Measurements from ENCODE around the gene PPID.

PPID gene

DNA sequence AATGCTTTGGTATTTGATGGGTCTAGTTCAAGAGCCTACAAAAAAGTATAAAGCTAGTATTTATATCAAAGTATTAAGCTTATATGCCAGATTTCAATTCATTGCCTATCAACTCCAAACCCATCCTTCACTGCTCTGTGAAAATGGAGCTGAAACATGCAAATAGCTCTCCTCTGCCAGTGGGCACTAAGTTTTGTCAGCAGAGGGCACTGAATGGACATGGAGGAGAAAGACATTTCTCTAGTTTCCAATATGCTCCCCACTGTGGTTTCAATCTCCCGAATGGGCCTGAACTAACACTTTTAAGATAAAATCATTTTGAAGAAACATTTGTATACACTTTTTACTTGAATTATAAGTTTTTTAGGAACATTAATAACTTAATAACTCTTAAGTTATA, 12.4 kb downstream of the PPID start:
- H3K4me2 ChIP-seq, result no peak overlapping the region
- H4K20me1 ChIP-seq, result no peaks in the 10 kb centered on the region
- no peaks in the 10 kb centered on the region for H3K4me1 ChIP-seq
- H3K4me3 ChIP-seq, result no peak overlapping the region
- no peak for TF ChIP-seq Cebpa-rat (IDR thresholded peaks at IDR 0.05)
- no peaks in the 10 kb centered on the region for H3K9me3 ChIP-seq
- peaks cover 96% of the 10 kb centered on the region for H3K36me3 ChIP-seq
- no peak overlapping the region for H3K27ac ChIP-seq
- no peak overlapping the region for H3K9ac ChIP-seq
- no peaks in the 10 kb centered on the region for H3K27me3 ChIP-seq

DNA sequence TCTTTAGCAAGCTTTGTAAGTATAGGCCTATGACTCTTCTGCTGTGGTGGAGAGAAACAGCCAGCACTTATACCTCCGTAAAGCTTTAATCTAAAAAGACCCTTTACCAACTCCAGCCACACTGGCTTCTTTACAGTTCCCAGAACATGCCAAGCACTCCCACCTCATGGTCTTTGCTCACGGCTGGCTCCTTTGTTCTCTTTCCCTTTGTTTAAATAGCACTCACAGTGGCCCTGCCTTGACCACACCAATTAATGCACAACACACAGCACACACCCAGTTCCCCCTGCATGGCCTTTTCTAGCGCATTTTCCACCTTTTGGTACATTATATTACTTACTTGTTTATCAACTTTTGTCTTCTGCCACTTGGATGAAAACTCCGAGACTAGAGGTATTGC, 18.9 kb downstream of the PPID start:
- Histone ChIP-seq H3K27ac (no peak overlapping the region), H3K4me3 (no peak overlapping the region), H3K4me2 (no peak overlapping the region), H3K4me1 (no peaks in the 10 kb centered on the region), H3K9ac (no peak overlapping the region), H3K36me3 (peaks cover 59% of the 10 kb centered on the region), H3K9me3 (no peaks in the 10 kb centered on the region), H3K27me3 (no peaks in the 10 kb centered on the region), H4K20me1 (no peaks in the 10 kb centered on the region)
- no peak for TF ChIP-seq Cebpa-rat (IDR thresholded peaks at IDR 0.05)

DNA sequence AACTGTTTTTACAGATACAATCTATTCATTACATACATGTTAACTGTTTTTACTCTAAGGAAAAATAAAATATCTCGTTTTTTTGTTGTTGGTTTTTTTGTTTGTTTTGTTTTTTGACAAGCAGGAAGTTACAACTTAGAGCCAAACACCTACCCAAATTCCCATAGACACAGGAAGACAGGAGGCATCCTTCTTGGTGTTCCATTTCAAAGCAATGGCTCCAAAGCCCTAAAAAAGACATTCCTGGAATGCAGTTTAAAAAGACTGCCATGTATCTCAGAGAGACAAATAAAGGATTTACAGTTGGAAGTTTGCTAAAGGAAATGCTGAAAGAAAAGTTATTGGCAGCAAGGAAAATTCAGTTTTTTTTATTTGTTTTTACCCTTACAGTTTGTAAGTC, 34.4 kb downstream of the PPID start:
- no peak for TF ChIP-seq Cebpa-rat (IDR thresholded peaks at IDR 0.05)
- no peak overlapping the region for H3K9ac ChIP-seq
- H3K27ac ChIP-seq, result no peak overlapping the region
- no peak overlapping the region for H3K4me2 ChIP-seq
- no peak overlapping the region for H3K4me3 ChIP-seq
- no peaks in the 10 kb centered on the region for H3K4me1 ChIP-seq
- peaks cover 13% of the 10 kb centered on the region for H3K36me3 ChIP-seq
- no peaks in the 10 kb centered on the region for H4K20me1 ChIP-seq
- H3K9me3 ChIP-seq, result no peaks in the 10 kb centered on the region
- H3K27me3 ChIP-seq, result no peaks in the 10 kb centered on the region

DNA sequence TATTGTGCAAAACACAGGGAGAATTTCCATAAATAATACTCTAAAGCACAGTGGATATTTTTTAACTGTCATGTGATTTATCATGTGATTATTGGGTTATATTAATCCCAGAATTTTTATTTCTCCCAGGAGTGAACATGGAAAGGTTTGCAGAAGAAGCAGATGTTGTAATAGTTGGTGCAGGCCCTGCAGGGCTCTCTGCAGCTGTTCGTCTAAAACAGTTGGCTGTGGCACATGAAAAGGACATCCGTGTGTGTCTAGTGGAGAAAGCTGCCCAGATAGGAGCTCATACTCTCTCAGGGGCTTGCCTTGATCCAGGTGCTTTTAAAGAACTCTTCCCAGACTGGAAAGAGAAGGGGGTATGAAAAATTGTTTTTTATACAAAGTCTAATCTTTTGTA, 41.1 kb downstream of the PPID start:
- Histone ChIP-seq H3K27me3 (no peaks in the 10 kb centered on the region), H3K36me3 (peaks cover 13% of the 10 kb centered on the region; the same call in 1 of the 2 replicates), H3K4me1 (no peaks in the 10 kb centered on the region), H3K4me2 (no peak overlapping the region), H3K27ac (no peak overlapping the region), H3K9me3 (no peaks in the 10 kb centered on the region), H4K20me1 (no peaks in the 10 kb centered on the region), H3K9ac (no peak overlapping the region), H3K4me3 (no peak overlapping the region)
- no peak for TF ChIP-seq Cebpa-rat (IDR thresholded peaks at IDR 0.05)

DNA sequence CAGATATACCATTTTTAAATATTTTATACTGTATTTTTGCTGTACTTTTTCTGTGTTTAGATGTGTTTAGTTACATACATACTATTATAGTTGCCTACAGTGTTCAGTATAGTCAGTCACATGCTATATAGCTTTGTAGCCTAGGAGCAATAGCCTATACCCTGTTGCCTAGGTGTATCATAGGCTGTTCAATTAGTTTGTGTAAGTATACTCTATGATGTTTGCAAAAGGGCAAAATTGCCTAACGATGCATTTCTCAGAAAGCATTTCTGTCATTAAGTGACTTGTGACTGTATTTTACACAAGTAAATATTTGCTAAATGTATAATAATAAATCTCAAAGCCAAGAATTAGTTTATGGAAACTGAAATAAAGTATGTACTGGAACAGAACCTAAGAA, 41.6 kb downstream of the PPID start:
- no peak for TF ChIP-seq Cebpa-rat (IDR thresholded peaks at IDR 0.05)
- Histone ChIP-seq H3K36me3 (peaks cover 13% of the 10 kb centered on the region; the same call in 1 of the 2 replicates), H3K9ac (no peak overlapping the region), H3K4me3 (no peak overlapping the region), H4K20me1 (no peaks in the 10 kb centered on the region), H3K27ac (no peak overlapping the region), H3K4me2 (no peak overlapping the region), H3K27me3 (no peaks in the 10 kb centered on the region), H3K9me3 (no peaks in the 10 kb centered on the region), H3K4me1 (no peaks in the 10 kb centered on the region)

DNA sequence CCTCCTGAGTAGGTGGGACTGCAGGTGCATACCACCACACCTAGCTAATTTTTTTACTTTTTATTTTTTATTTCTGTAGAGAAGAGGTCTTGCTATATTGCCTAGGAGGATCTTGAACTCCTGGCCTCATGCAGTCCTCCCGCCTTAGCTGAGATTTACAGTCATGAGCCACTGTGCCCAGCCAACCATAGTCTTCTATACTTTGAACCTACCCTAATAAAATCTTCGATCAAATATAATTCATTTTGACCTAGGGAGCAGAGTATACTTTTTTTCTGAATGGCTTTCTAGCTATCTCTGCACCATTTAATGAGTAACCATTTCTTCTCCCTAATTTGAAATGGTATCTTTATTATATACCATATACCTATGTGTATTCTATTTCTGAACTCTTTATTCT, 44.4 kb downstream of the PPID start:
- H3K4me2 ChIP-seq, result no peak overlapping the region
- TF ChIP-seq Cebpa-rat (IDR thresholded peaks at IDR 0.05), result no peak
- H3K9me3 ChIP-seq, result no peaks in the 10 kb centered on the region
- no peak overlapping the region for H3K4me3 ChIP-seq
- no peaks in the 10 kb centered on the region for H4K20me1 ChIP-seq
- peaks cover 9% of the 10 kb centered on the region; the same call in 1 of the 2 replicates for H3K36me3 ChIP-seq
- H3K27ac ChIP-seq, result no peak overlapping the region
- H3K9ac ChIP-seq, result no peak overlapping the region
- H3K4me1 ChIP-seq, result 0 out of 2 replicates have a peak, but pooled peaks cover under 1% of the 10 kb centered on the region
- no peaks in the 10 kb centered on the region for H3K27me3 ChIP-seq

DNA sequence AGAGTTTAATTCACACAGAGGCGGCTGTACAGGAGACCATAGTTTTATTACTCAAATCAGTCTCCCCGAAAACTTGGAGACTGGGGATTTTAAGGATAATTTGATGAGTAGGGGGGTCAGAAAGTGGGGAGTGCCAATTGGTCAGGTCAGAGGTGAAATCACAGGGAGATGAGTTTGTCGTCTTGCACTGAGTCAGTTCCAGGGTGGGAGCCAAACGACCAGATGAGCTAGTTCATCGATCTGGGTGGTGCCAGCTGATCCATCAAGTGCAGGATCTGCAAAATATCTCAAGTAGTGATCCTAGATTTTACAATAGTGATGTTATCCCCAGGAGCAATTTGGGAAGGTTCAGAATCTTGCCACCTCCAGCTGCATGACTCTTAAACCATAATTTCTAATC, 47.1 kb downstream of the PPID start:
- Histone ChIP-seq H3K27me3 (no peaks in the 10 kb centered on the region), H3K9me3 (no peaks in the 10 kb centered on the region), H3K4me3 (no peak overlapping the region), H3K9ac (no peak overlapping the region), H3K36me3 (0 out of 2 replicates have a peak, but pooled peaks cover 5% of the 10 kb centered on the region), H3K27ac (no peak overlapping the region), H3K4me2 (no peak overlapping the region), H4K20me1 (no peaks in the 10 kb centered on the region), H3K4me1 (peaks cover 13% of the 10 kb centered on the region)
- no peak for TF ChIP-seq Cebpa-rat (IDR thresholded peaks at IDR 0.05)

DNA sequence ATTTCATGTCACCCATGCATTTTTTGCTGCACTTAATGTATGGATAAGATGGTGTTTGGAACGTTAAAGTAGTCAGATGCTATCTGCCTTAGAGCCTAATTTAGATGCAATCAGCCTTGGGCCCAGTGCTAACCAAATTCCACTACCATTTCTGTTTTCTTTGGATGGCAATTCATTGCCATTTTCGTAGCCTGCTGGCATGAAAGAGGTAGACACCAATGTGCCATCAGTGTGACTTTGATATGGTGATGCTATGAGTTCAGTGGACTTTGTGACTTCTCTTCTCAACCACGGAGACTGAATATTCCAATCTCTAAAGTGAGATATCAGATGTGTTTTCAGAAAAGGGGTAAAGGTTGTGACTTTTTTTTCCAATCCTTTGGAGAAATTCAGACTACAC, 49.6 kb downstream of the PPID start:
- Histone ChIP-seq H3K27ac (no peak overlapping the region), H3K36me3 (peaks cover 5% of the 10 kb centered on the region; the same call in 1 of the 2 replicates), H3K9ac (no peak overlapping the region), H3K27me3 (no peaks in the 10 kb centered on the region), H3K4me2 (no peak overlapping the region), H3K4me1 (peaks cover 31% of the 10 kb centered on the region), H4K20me1 (peaks cover 22% of the 10 kb centered on the region), H3K4me3 (no peak overlapping the region), H3K9me3 (no peaks in the 10 kb centered on the region)
- no peak for TF ChIP-seq Cebpa-rat (IDR thresholded peaks at IDR 0.05)

DNA sequence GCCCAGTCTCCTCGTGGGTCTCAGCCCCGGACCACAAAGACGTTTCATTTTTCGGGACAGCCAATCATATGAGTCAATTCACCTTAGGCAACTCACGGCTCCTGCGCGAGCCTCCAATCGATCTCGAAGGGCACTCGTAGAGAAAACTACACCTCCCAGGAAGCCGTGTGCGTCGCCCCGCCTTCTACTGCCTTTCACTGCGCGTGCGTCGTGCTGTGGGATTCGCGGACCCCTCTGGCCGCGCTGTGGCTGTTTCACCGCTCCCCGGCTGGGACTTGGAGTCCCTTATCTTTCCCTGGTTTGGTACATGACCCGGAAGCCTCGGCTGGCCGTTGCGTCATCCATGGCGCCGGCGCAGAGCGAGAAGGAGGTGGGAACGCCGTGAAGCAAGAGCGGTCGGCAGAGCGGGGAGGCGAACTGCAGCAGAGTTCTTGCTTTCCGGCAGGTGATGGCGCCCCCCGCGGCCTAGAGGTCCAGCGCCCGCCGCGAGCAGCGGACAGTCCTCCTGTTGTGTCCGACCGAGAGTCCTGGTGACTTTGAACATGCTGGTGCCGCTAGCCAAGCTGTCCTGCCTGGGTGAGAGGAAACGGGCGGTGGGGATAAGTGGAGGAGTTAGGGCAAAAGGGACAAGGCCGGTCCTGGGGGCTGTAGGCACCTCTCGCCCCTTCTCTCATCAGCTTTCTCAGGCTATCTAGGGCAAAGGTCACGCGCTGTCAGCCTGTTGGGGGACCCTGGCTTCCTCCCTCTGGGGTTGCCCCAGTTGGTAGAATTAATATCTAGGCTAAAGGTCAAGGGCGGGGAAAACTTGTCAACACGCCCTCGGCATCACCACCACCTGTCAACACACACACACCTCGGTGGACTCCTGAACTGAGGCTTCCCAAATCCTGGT, 51.0 kb downstream of the PPID start, which contains the start of gene ETFDH:
Gene ETFDH, plus strand, starts transcription at position 382 of the 892 bp plus-strand sequence. Its CDS starts 161 bp downstream, at position 543.
- Histone ChIP-seq H3K4me1 (peaks cover 31% of the 10 kb centered on the region), H3K4me3 (peak within 1 kb of the TSS; percentile 94), H3K36me3 (peaks cover 11% of the 10 kb centered on the region; the same call in 1 of the 2 replicates), H4K20me1 (peaks cover 36% of the 10 kb centered on the region), H3K9me3 (no peaks in the 10 kb centered on the region), H3K9ac (peak within 1 kb of the TSS; percentile 94), H3K27ac (peak within 1 kb of the TSS; percentile 93), H3K27me3 (no peaks in the 10 kb centered on the region), H3K4me2 (peak within 1 kb of the TSS; percentile 87)
- TF ChIP-seq Cebpa-rat (IDR thresholded peaks at IDR 0.05), result peak; percentile 99

DNA sequence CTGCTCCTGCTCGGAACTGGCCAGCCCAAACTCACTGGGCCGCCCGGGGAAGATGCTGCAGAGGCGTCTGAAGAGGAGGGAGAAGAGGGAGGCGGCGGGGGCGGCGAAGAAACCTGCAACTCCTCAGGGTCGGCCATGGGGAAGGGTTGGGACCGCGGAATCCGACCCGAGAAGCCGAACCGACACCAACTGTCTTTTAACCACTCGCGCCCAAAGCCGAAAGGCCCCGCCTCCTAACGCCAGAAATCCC, 51.6 kb downstream of the PPID start, which contains the start of gene C4orf46:
Gene C4orf46, minus strand, starts transcription at position 223 of the 250 bp plus-strand sequence. Its CDS starts 86 bp downstream, at position 137.
- H3K4me1 ChIP-seq, result peaks cover 31% of the 10 kb centered on the region
- peak within 1 kb of the TSS; percentile 93 for H3K27ac ChIP-seq
- H3K4me3 ChIP-seq, result peak within 1 kb of the TSS; percentile 94
- peak within 1 kb of the TSS; percentile 87 for H3K4me2 ChIP-seq
- H4K20me1 ChIP-seq, result peaks cover 36% of the 10 kb centered on the region
- H3K27me3 ChIP-seq, result no peaks in the 10 kb centered on the region
- no peak for TF ChIP-seq Cebpa-rat (IDR thresholded peaks at IDR 0.05)
- peaks cover 15% of the 10 kb centered on the region for H3K36me3 ChIP-seq
- peak within 1 kb of the TSS; percentile 94 for H3K9ac ChIP-seq
- H3K9me3 ChIP-seq, result no peaks in the 10 kb centered on the region
